Measurements from ENCODE around the gene FGR. TPM values are rescaled to one million over a fixed set of nuclear protein-coding genes. Genes with fewer than 3 reads are reported as not detected.
A peak's percentile ranks its signal among the peaks of the same experiment; 100 is the strongest.

The FGR gene
- total RNA-seq, 1 donor from 2014 or later: 2.6 TPM

GRCh38 chr1:27590917-27591508 is 44.0 kb downstream of the FGR start:
- H3K4me1 ChIP-seq (ENCODE audit: control insufficient read depth in 3 of 3, insufficient read depth in 3 of 3, low read length in 3 of 3): peaks cover 97 to 99% (median 98%) of the 10 kb centered on the region in 3 donors
- H3K9ac ChIP-seq (ENCODE audit: low read depth in 1 of 3, low read length in 3 of 3): peak overlapping the region in 2 of 3 donors; percentile 40 to 71
- H3K27ac ChIP-seq (ENCODE audit: low read depth, low read length): peak overlapping the region; percentile 59
- no peaks in the 10 kb centered on the region for H3K9me3 ChIP-seq (ENCODE audit: control insufficient read depth in 3 of 3, low read length in 3 of 3)
- no peaks in the 10 kb centered on the region for H3K27me3 ChIP-seq (ENCODE audit: control insufficient read depth in 3 of 3, insufficient read depth in 3 of 3, low read length in 3 of 3)
- peak overlapping the region in 1 of 3 donors; percentile 22 for H3K4me3 ChIP-seq (ENCODE audit: low read length in 3 of 3)
- peaks cover 8 to 11% (median 11%) of the 10 kb centered on the region in 3 donors for H3K36me3 ChIP-seq (ENCODE audit: control insufficient read depth in 3 of 3, insufficient read depth in 3 of 3, low read length in 3 of 3)

DNA sequence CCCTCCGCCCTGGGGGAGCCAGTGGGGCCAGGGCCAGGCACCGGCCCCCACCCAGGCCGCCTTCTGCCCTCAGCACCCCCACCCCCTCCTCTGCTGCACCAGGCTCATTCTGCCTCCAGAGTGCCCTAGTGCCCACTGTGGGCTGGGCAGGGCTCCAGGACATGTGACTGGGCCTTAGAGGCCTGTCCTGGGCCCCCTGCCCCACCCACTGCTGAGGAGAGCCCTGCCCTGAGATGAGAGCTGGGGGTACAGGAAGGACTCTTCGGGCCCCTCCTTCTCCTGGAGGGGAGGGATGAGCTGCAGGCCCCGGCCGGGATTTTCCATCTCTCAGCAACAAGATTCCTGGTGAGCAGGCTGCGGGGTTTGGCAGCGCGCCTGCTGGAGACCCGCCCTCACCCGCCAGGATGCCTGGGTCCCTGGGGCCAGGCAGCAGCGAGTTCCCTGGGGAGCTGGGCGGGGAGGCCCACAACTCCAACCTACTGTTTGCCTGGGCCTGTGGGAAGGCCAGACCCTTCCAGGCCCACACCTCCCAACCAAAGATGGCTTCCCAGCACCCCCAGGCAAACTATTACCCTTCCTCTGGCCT is 45.1 kb downstream of the FGR start:
- H3K9ac ChIP-seq (ENCODE audit: low read depth in 1 of 3, low read length in 3 of 3): peak overlapping the region in 2 of 3 donors; percentile 12 to 68
- H3K36me3 ChIP-seq (ENCODE audit: control insufficient read depth in 3 of 3, insufficient read depth in 3 of 3, low read length in 3 of 3): peaks cover 8 to 11% (median 11%) of the 10 kb centered on the region in 3 donors
- no peaks in the 10 kb centered on the region for H3K27me3 ChIP-seq (ENCODE audit: control insufficient read depth in 3 of 3, insufficient read depth in 3 of 3, low read length in 3 of 3)
- H3K9me3 ChIP-seq (ENCODE audit: control insufficient read depth in 3 of 3, low read length in 3 of 3): no peaks in the 10 kb centered on the region
- peak overlapping the region; percentile 59 for H3K27ac ChIP-seq (ENCODE audit: low read depth, low read length)
- H3K4me3 ChIP-seq (ENCODE audit: low read length in 3 of 3): no peak overlapping the region
- H3K4me1 ChIP-seq (ENCODE audit: control insufficient read depth in 3 of 3, insufficient read depth in 3 of 3, low read length in 3 of 3): peaks cover 88 to 92% (median 90%) of the 10 kb centered on the region in 3 donors

DNA sequence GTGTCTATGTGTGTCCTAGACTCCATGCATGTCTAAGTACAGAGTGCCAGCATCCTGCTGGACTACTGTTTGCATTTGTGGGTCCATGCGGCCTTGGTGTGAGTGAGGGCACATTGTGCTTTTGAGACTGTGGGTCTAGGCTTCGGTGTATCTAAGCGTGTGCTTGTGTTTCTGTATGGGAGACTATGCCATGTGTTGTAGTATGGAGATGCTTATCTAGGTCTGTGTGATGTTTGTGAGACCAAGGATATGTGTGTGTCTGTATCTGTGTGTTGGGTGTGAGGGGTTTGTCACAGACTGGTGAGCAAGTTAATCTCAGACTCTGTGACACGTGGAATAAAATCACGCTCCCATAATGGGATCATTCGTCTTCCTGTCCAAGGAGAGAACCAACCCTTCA is 45.5 kb downstream of the FGR start:
- Histone ChIP-seq H3K27ac (ENCODE audit: low read depth, low read length) (peak overlapping the region; percentile 59), H3K27me3 (ENCODE audit: control insufficient read depth in 3 of 3, insufficient read depth in 3 of 3, low read length in 3 of 3) (no peaks in the 10 kb centered on the region), H3K4me3 (ENCODE audit: low read length in 3 of 3) (no peak overlapping the region), H3K9ac (ENCODE audit: low read depth in 1 of 3, low read length in 3 of 3) (peak overlapping the region in 2 of 3 donors; percentile 55 to 68), H3K9me3 (ENCODE audit: control insufficient read depth in 3 of 3, low read length in 3 of 3) (no peaks in the 10 kb centered on the region), H3K36me3 (ENCODE audit: control insufficient read depth in 3 of 3, insufficient read depth in 3 of 3, low read length in 3 of 3) (peaks cover 8 to 11% (median 11%) of the 10 kb centered on the region in 3 donors), H3K4me1 (ENCODE audit: control insufficient read depth in 3 of 3, insufficient read depth in 3 of 3, low read length in 3 of 3) (peaks cover 87 to 89% (median 88%) of the 10 kb centered on the region in 3 donors)

DNA sequence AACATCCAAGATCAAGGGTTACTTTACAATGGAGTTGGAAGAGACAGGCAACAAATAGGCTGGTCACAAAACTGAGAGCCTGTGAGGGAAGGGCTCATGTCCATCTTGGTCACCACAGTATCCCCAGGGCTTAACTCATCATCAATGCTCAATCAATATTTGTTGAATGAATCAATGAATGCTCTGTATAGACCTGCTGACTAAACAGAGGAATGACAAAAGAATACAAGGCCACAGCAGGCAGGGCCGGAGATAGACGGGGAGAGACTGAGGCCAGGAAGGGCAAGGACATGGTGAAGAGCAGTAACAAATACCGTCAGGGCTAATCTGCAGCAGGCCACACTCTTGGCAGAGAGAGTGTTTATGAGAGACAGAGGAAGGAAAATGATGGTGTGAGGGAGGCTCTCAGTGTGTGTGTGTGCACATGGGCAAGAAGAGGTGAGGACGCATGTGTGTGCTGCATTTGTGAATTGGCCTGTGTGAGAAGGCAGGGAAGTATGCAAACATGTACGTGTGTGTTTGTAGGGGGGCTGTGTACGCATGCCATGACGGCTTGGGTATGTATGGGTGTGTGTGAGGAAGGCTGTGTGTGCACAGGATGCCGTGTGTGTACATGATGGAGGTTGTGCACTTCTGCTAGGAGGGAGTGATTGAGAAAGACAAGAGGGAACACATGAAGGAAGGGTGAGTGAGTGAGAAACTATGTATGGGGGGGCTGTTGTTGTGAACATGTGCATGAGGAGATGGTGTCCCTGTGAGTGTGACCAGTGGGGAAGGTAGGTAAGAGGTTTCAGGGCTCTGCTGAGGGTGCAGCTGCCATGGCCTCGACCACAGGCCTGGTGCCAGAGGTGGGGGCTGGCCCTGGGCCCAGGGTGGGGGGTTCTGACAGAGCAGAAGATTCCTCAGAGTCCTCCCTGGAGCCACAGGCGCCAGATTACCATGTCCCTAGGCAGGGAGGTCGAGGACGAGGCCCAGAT is 46.4 kb downstream of the FGR start:
- peak overlapping the region in 1 of 3 donors; percentile 15 for H3K4me3 ChIP-seq (ENCODE audit: low read length in 3 of 3)
- no peaks in the 10 kb centered on the region for H3K9me3 ChIP-seq (ENCODE audit: control insufficient read depth in 3 of 3, low read length in 3 of 3)
- H3K27me3 ChIP-seq (ENCODE audit: control insufficient read depth in 3 of 3, insufficient read depth in 3 of 3, low read length in 3 of 3): no peaks in the 10 kb centered on the region
- peaks cover 8 to 11% (median 11%) of the 10 kb centered on the region in 3 donors for H3K36me3 ChIP-seq (ENCODE audit: control insufficient read depth in 3 of 3, insufficient read depth in 3 of 3, low read length in 3 of 3)
- H3K9ac ChIP-seq (ENCODE audit: low read depth in 1 of 3, low read length in 3 of 3): peak overlapping the region in 2 of 3 donors; percentile 55 to 65
- H3K4me1 ChIP-seq (ENCODE audit: control insufficient read depth in 3 of 3, insufficient read depth in 3 of 3, low read length in 3 of 3): peaks cover 79 to 87% (median 86%) of the 10 kb centered on the region in 3 donors
- H3K27ac ChIP-seq (ENCODE audit: low read depth, low read length): peak overlapping the region; percentile 59

DNA sequence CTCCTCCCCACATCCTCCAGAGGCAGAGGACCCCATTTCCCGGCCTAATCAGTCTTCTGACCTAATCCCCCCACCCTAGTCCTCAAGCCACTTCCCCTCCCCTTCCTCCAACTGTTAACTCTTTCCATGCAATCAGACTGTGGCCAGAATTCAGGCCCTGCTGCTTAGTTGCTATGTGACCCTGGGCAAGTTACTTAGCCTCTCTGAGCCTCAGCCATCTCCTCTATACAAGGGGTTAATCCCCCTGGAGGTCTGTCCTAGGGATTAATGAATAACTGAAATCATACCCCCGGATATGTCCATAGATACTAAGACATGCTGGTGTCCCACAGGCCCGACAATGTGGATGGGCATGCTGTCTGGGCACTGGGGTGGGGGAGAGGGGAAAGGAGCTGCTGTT is 49.3 kb downstream of the FGR start:
- Histone ChIP-seq H3K4me1 (ENCODE audit: control insufficient read depth in 3 of 3, insufficient read depth in 3 of 3, low read length in 3 of 3) (peaks cover 67 to 81% (median 76%) of the 10 kb centered on the region in 3 donors), H3K4me3 (ENCODE audit: low read length in 3 of 3) (no peak overlapping the region), H3K9ac (ENCODE audit: low read depth in 1 of 3, low read length in 3 of 3) (peak overlapping the region in 2 of 3 donors; percentile 24 to 43), H3K27me3 (ENCODE audit: control insufficient read depth in 3 of 3, insufficient read depth in 3 of 3, low read length in 3 of 3) (no peaks in the 10 kb centered on the region), H3K27ac (ENCODE audit: low read depth, low read length) (no peak overlapping the region), H3K36me3 (ENCODE audit: control insufficient read depth in 3 of 3, insufficient read depth in 3 of 3, low read length in 3 of 3) (peaks cover 8 to 11% (median 11%) of the 10 kb centered on the region in 3 donors), H3K9me3 (ENCODE audit: control insufficient read depth in 3 of 3, low read length in 3 of 3) (no peaks in the 10 kb centered on the region)

DNA sequence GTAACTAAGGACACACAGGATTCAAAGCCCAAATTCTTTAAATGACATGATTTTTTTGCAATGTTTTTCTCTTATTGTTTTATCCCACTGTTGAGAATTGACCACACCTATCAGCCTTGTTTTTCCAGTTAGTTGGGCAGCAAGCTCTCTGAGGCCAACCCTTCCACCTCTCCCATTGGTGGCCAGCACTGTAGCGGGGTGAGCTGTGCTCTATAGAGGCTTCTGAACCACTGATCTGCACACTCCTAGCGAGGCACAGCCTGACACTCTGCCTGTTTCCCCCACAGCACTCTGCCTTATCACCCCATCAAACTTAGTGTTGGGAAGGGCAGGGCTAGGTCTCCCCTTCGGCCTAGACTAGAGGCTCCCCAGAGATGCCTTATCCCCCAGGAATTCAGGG is 50.5 kb downstream of the FGR start:
- peak overlapping the region in 1 of 3 donors; percentile 50 for H3K9ac ChIP-seq (ENCODE audit: low read depth in 1 of 3, low read length in 3 of 3)
- peaks cover 8 to 11% (median 11%) of the 10 kb centered on the region in 3 donors for H3K36me3 ChIP-seq (ENCODE audit: control insufficient read depth in 3 of 3, insufficient read depth in 3 of 3, low read length in 3 of 3)
- H3K27ac ChIP-seq (ENCODE audit: low read depth, low read length): no peak overlapping the region
- no peaks in the 10 kb centered on the region for H3K27me3 ChIP-seq (ENCODE audit: control insufficient read depth in 3 of 3, insufficient read depth in 3 of 3, low read length in 3 of 3)
- H3K4me3 ChIP-seq (ENCODE audit: low read length in 3 of 3): no peak overlapping the region
- H3K9me3 ChIP-seq (ENCODE audit: control insufficient read depth in 3 of 3, low read length in 3 of 3): no peaks in the 10 kb centered on the region
- peaks cover 62 to 78% (median 70%) of the 10 kb centered on the region in 3 donors for H3K4me1 ChIP-seq (ENCODE audit: control insufficient read depth in 3 of 3, insufficient read depth in 3 of 3, low read length in 3 of 3)

DNA sequence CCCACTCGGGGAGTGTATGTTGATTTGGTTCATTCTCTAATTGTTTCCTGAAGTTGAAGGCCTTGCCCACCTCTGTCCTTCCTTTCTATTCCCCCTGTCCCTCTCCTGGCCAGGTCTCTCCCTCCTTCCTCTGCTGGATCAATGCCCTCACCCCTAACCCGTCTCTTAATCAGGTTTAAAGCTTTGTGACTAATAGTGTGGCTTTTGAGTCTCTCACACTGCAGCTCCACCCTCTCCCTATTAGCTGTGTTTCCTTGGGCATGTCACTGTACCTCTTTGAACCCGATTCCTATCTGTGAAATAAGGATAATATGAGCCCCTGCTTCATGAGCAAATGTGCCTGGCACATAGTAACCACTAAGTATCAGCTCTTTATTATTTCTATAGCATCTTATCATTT is 51.5 kb downstream of the FGR start:
- H3K4me3 ChIP-seq (ENCODE audit: low read length in 3 of 3): no peak overlapping the region
- peak overlapping the region; percentile 26 for H3K27ac ChIP-seq (ENCODE audit: low read depth, low read length)
- peaks cover 57 to 75% (median 63%) of the 10 kb centered on the region in 3 donors for H3K4me1 ChIP-seq (ENCODE audit: control insufficient read depth in 3 of 3, insufficient read depth in 3 of 3, low read length in 3 of 3)

GRCh38 chr1:27581823-27582243 is 53.2 kb downstream of the FGR start:
- no peaks in the 10 kb centered on the region for H3K9me3 ChIP-seq (ENCODE audit: control insufficient read depth in 3 of 3, low read length in 3 of 3)
- peaks cover 53 to 74% (median 60%) of the 10 kb centered on the region in 3 donors for H3K4me1 ChIP-seq (ENCODE audit: control insufficient read depth in 3 of 3, insufficient read depth in 3 of 3, low read length in 3 of 3)
- H3K4me3 ChIP-seq (ENCODE audit: low read length in 3 of 3): peak overlapping the region in 1 of 3 donors; percentile 4
- H3K36me3 ChIP-seq (ENCODE audit: control insufficient read depth in 3 of 3, insufficient read depth in 3 of 3, low read length in 3 of 3): peaks cover 0 to 6% (median 0%) of the 10 kb centered on the region in 3 donors
- H3K27me3 ChIP-seq (ENCODE audit: control insufficient read depth in 3 of 3, insufficient read depth in 3 of 3, low read length in 3 of 3): no peaks in the 10 kb centered on the region
- peak overlapping the region; percentile 51 for H3K27ac ChIP-seq (ENCODE audit: low read depth, low read length)
- H3K9ac ChIP-seq (ENCODE audit: low read depth in 1 of 3, low read length in 3 of 3): peak overlapping the region; percentile 17 to 57 (median 51)

More for the DNA sequence above, 51.5 kb downstream of the FGR start:
- Histone ChIP-seq H3K9me3 (ENCODE audit: control insufficient read depth in 3 of 3, low read length in 3 of 3) (no peaks in the 10 kb centered on the region), H3K36me3 (ENCODE audit: control insufficient read depth in 3 of 3, insufficient read depth in 3 of 3, low read length in 3 of 3) (peaks cover 2 to 10% (median 5%) of the 10 kb centered on the region in 3 donors), H3K9ac (ENCODE audit: low read depth in 1 of 3, low read length in 3 of 3) (peak overlapping the region in 2 of 3 donors; percentile 35 to 40), H3K27me3 (ENCODE audit: control insufficient read depth in 3 of 3, insufficient read depth in 3 of 3, low read length in 3 of 3) (no peaks in the 10 kb centered on the region)

GRCh38 chr1:27577504-27578188 is 57.3 kb downstream of the FGR start:
- H3K4me3 ChIP-seq (ENCODE audit: low read length in 3 of 3): peak overlapping the region in 1 of 3 donors; percentile 17
- H3K27me3 ChIP-seq (ENCODE audit: control insufficient read depth in 3 of 3, insufficient read depth in 3 of 3, low read length in 3 of 3): no peaks in the 10 kb centered on the region
- peaks cover 68 to 79% (median 77%) of the 10 kb centered on the region in 3 donors for H3K4me1 ChIP-seq (ENCODE audit: control insufficient read depth in 3 of 3, insufficient read depth in 3 of 3, low read length in 3 of 3)
- no peaks in the 10 kb centered on the region for H3K36me3 ChIP-seq (ENCODE audit: control insufficient read depth in 3 of 3, insufficient read depth in 3 of 3, low read length in 3 of 3)
- H3K9ac ChIP-seq (ENCODE audit: low read depth in 1 of 3, low read length in 3 of 3): peak overlapping the region in 2 of 3 donors; percentile 41 to 57
- no peaks in the 10 kb centered on the region for H3K9me3 ChIP-seq (ENCODE audit: control insufficient read depth in 3 of 3, low read length in 3 of 3)
- peak overlapping the region; percentile 73 for H3K27ac ChIP-seq (ENCODE audit: low read depth, low read length)
